Measurements from ENCODE around the gene INTS14. TPM values are rescaled to one million over a fixed set of nuclear protein-coding genes. Genes with fewer than 3 reads are reported as not detected.

INTS14 gene
- total and polyA plus RNA-seq, 2 of the 8 experiments (the other 6 are each of a cell fraction or from before 2014, with no cell fraction given): 33.1 to 33.7 TPM

DNA sequence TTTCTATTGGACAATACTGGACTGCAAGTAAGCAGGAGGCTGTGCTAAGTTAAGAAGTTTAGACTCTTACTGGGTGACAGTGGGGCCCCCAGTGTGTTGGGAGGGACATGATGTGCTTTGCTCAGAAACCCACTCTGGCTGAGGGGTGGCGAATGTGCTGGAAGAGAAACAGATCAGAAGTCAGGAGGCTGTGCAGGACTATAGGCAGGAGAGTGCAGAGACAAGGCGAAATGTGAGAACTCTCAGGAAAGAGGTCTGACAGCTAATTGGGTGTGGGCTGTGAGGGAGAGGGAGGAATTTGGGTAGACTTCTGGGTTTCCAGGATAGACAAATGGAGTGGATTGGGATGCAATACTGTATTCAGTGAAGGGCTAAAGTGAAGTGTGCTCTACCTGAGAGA lies 22.8 kb upstream of the INTS14 start:
- H3K9me3 ChIP-seq (ENCODE audit: insufficient read depth in 2 of 2, low read depth in 1 of 2, low read length in 1 of 2): no peaks in the 10 kb centered on the region
- H3K27me3 ChIP-seq (replicated peaks in 1 of 4; ENCODE audit: control insufficient read depth in 3 of 4, extremely low read depth in 1 of 4, insufficient read depth in 3 of 4, low read length in 3 of 4): no peaks in the 10 kb centered on the region
- no peak for DNase-seq (ENCODE audit: low read depth in 1 of 2, low spot score in 2 of 2)
- H3K14ac ChIP-seq (ENCODE audit: insufficient read length): no peak overlapping the region
- H3K4me1 ChIP-seq (replicated peaks in 1 of 4; ENCODE audit: control insufficient read depth in 3 of 4, insufficient read depth in 4 of 4, low read length in 3 of 4): peaks cover 0 to 7% (median under 1%) of the 10 kb centered on the region in 4 experiments; a peak in 1 of 7 replicates
- no peak overlapping the region for H3K4me3 ChIP-seq (ENCODE audit: extremely low read depth in 1 of 4, insufficient read depth in 2 of 4, low read depth in 3 of 4, low read length in 4 of 4)
- H2BK15ac ChIP-seq (ENCODE audit: low read length): no peak overlapping the region
- H2BK20ac ChIP-seq (ENCODE audit: low read length): no peak overlapping the region
- ChIA-PET CTCF (ENCODE audit: partially characterized antibody) (interaction anchor here (1.1 to 2.4 kb wide), 4 partner anchors 9 to 224 kb away, joined by 3 to 5 read pairs (median 4); no protein-coding TSS in a partner anchor), POLR2A (ENCODE audit: partially characterized antibody) (interaction anchor here (1.1 to 2.0 kb wide), 2 partner anchors 23 to 236 kb away, joined by 5 read pairs; partner anchors contain the start of genes INTS14 and RAB11A)
- H3K23me2 ChIP-seq (ENCODE audit: low read depth, low read length): no peaks in the 10 kb centered on the region
- H2BK120ac ChIP-seq (replicated peaks; ENCODE audit: low read depth, low read length): no peak overlapping the region
- 84% methylated on average over 2 of the region's 2 CpGs; no CpG with 5 or more reads in 1 of the 2 experiments for WGBS, 2 experiments (ENCODE audit: extremely low coverage in 1 of 2, insufficient coverage in 1 of 2, insufficient read length in 1 of 2, insufficient replicate concordance in 2 of 2, low coverage in 1 of 2, low lambda C conversion rate in 2 of 2, missing lambda C conversion rate in 1 of 2)
- H2AK5ac ChIP-seq (ENCODE audit: low read depth, low read length): no peak overlapping the region
- no peaks in the 10 kb centered on the region for H3K79me2 ChIP-seq (ENCODE audit: control insufficient read depth in 1 of 2, insufficient read depth in 2 of 2, low read length in 2 of 2)
- no peak overlapping the region for H3K56ac ChIP-seq (replicated peaks; ENCODE audit: insufficient read length, low read depth, low read length)
- no peak overlapping the region for H2BK5ac ChIP-seq (ENCODE audit: low read depth, low read length)
- H2BK12ac ChIP-seq (ENCODE audit: low read depth, low read length): no peak overlapping the region
- no peak overlapping the region for H4K8ac ChIP-seq (ENCODE audit: extremely low read depth, insufficient read depth, low read length)
- no peak overlapping the region for H4K5ac ChIP-seq (ENCODE audit: insufficient read length, low read depth, low read length)
- TF ChIP-seq, protein P1, sequence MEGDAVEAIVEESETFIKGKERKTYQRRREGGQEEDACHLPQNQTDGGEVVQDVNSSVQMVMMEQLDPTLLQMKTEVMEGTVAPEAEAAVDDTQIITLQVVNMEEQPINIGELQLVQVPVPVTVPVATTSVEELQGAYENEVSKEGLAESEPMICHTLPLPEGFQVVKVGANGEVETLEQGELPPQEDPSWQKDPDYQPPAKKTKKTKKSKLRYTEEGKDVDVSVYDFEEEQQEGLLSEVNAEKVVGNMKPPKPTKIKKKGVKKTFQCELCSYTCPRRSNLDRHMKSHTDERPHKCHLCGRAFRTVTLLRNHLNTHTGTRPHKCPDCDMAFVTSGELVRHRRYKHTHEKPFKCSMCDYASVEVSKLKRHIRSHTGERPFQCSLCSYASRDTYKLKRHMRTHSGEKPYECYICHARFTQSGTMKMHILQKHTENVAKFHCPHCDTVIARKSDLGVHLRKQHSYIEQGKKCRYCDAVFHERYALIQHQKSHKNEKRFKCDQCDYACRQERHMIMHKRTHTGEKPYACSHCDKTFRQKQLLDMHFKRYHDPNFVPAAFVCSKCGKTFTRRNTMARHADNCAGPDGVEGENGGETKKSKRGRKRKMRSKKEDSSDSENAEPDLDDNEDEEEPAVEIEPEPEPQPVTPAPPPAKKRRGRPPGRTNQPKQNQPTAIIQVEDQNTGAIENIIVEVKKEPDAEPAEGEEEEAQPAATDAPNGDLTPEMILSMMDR (IDR thresholded peaks at IDR 0.05; ENCODE audit: control extremely low read depth in 1 of 3, insufficient read depth in 1 of 3, low read depth in 1 of 3, low read length in 3 of 3): no peak
- no peak for TF ChIP-seq TAF7 (optimal IDR thresholded peaks at IDR 0.05; ENCODE audit: borderline replicate concordance, low read depth, low read length)
- TF ChIP-seq CTBP2 (IDR thresholded peaks at IDR 0.05; ENCODE audit: borderline replicate concordance, insufficient read depth, insufficient read length, low read length): no peak
- TF ChIP-seq SP2 (IDR thresholded peaks at IDR 0.05; ENCODE audit: low read length): no peak
- TF ChIP-seq SP1 (IDR thresholded peaks at IDR 0.05; ENCODE audit: low read depth, low read length): no peak
- TF ChIP-seq HDAC2 (IDR thresholded peaks at IDR 0.05; ENCODE audit: borderline replicate concordance in 1 of 2, low read depth in 2 of 2, low read length in 2 of 2): no peak
- TF ChIP-seq RNF2 (IDR thresholded peaks at IDR 0.05; ENCODE audit: borderline replicate concordance, low read depth, low read length, missing control alignments, poor library complexity, severe bottlenecking): no peak
- TF ChIP-seq CHD2 (IDR thresholded peaks at IDR 0.05; ENCODE audit: low read length): no peak
- H3K79me1 ChIP-seq (ENCODE audit: low read depth, low read length): no peaks in the 10 kb centered on the region
- no peak overlapping the region for H3K4ac ChIP-seq (replicated peaks; ENCODE audit: insufficient read length, low read depth, low read length)
- H3K23ac ChIP-seq (ENCODE audit: insufficient read length): no peak overlapping the region
- H2AFZ ChIP-seq (ENCODE audit: low read length): no peak overlapping the region
- H3K9ac ChIP-seq (replicated peaks in 1 of 4; ENCODE audit: extremely low read depth in 1 of 4, low read depth in 3 of 4, low read length in 3 of 4): no peak overlapping the region
- H4K91ac ChIP-seq (replicated peaks; ENCODE audit: insufficient read length, low read length): no peak overlapping the region
- no peak for FAIRE-seq
- no peak overlapping the region for H3K27ac ChIP-seq (ENCODE audit: low read depth, low read length)
- H3K18ac ChIP-seq (ENCODE audit: extremely low read depth, low read length): no peak overlapping the region
- H4K20me1 ChIP-seq (replicated peaks in 1 of 2; ENCODE audit: control insufficient read depth in 1 of 2, insufficient read depth in 2 of 2, low read length in 2 of 2): no peaks in the 10 kb centered on the region
- H3K36me3 ChIP-seq (ENCODE audit: control insufficient read depth in 2 of 4, insufficient read depth in 4 of 4, low read length in 3 of 4): no peaks in the 10 kb centered on the region
- no peak overlapping the region for H3K4me2 ChIP-seq (ENCODE audit: insufficient read depth in 1 of 2, low read depth in 2 of 2, low read length in 2 of 2)
